Stimulated activated CD4-positive, alpha-beta T cell treated with anti-CD3 and anti-CD28 coated beads, Interleukin-15, amount 100 ng/mL, for 48 hours (primary cell): ENCODE data around the gene CTDSPL.

ENCODE experiments used
- DNase-seq, 2 donors: peaks; one replicate each; pipeline ENCODE4 v3.0.0-alpha.2; 2020; ENCODE audit warnings: low read depth in 2 of 2

The CTDSPL gene

DNA sequence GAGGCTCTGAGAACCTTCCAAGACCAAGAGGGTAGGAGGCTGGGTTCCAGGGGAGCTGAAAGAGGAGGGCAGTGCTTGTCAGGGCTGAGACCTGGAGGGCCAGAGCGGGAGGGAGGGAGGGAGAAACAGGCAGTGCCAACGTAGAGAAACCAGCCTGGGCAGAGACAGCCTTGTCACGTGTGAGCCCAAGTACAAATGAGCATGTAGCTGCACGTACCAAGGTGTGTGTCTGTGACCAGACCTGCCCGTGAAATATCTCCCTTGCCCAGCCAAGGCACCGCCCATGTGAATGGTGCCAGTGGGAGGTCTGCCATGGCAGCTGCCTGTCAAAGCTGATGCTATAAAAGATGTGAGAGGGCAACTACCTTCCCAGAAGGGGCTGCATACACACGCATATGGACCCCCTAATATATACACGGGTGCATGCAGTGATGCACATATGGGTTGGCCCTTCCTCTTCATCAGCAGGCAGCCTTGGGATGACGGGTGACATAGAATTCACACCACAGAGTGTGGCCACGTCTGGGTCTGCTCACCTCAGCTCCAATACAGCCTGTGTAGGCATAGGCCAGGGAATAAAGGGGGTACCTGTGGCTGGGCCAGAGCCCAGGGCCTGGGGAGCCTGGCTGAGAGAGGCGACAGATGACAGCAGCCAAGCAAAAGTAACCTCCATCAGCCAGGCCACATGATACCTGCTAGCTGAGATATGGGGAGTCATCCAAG is 7.8 kb upstream of the CTDSPL start:
- no peak for DNase-seq

DNA sequence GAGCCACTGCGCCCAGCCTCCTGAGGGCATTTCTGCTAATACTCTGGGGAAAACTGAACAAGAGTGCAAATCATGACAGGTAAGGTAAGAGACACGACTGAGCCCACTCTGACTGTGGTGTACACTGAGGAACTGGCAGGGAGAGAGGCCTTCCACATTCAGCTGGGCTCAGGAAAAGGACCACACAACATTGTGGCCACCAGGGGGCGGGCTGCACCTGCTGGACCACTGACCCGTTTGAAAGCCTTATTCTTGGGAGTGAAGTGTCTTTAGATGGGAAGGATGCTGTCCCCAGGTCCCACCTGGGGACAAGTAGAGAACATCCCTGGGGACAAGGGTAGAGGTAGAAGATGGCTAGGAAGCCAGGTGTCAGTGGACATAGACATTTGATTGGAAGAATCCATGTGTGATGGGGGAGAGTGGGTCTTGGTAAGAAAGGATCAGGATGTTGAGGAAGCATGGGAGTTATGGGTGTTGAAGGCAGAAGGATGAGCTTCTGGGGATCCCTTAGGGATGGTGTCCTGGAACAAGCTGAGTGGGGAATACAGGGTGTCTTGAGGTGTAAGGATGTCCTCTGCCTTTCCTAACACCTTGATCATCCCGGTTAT is 6.2 kb upstream of the CTDSPL start:
- peak; percentile 51 to 56 for DNase-seq

- DNase-seq: no peak
Observed at GRCh38 chr3:37856381-37856780, 5.3 kb upstream of the CTDSPL start.

- DNase-seq: no peak
Observed at GRCh38 chr3:37858742-37859141, 2.9 kb upstream of the CTDSPL start.

DNA sequence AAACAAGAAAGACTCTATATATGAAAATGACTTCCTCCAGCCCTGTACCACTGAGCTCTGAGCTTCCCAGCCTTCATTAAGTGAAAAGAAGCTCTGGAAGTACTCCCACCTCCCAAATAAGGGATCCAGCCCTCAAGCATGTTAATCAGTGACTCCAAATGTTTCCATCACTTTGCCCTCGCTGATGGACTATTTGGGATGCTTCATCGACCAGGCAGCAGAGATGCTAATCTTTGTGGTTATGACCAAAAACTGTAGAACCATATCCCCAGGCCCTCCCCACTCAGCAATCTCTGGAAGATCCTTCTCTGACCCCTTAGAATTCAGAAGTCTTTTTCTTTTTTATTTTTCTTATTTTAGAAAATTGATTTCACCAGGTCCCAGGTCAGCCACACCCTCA is 2.3 kb upstream of the CTDSPL start:
- DNase-seq: no peak

- no peak for DNase-seq
Observed at GRCh38 chr3:37859908-37860199, 1.8 kb upstream of the CTDSPL start.

GRCh38 chr3:37862219-37862902 is 681 bp downstream of the CTDSPL start:
- peak in 1 of 2 donors; percentile 45 for DNase-seq

- no peak for DNase-seq
Observed at GRCh38 chr3:37862903-37863815, 1.5 kb downstream of the CTDSPL start.

GRCh38 chr3:37863949-37864822 is 2.5 kb downstream of the CTDSPL start:
- DNase-seq: no peak

DNA sequence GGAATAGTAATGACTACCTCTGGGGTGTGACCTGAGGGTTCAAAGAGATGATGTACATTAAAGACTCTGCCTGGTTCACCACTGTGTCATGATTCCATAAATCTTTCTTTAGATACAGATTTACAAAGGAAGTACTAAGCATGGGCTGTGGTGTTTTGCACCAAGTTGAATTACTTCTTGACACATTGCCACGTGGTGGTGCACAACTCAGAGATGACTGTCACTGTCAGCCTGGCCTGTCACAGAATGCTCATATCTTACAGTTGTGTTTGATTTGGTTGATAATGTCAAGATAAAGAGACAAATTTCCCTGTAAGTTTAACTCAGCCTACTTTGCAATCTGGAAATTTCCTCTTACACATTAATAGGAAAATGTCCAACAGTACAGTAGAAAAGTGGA is 3.2 kb downstream of the CTDSPL start:
- no peak for DNase-seq

GRCh38 chr3:37867144-37867543 is 5.5 kb downstream of the CTDSPL start:
- no peak for DNase-seq

- DNase-seq: no peak
Observed at GRCh38 chr3:37871858-37872257, 10.2 kb downstream of the CTDSPL start.

- DNase-seq: no peak
Observed at GRCh38 chr3:37872413-37873160, 10.9 kb downstream of the CTDSPL start.

DNA sequence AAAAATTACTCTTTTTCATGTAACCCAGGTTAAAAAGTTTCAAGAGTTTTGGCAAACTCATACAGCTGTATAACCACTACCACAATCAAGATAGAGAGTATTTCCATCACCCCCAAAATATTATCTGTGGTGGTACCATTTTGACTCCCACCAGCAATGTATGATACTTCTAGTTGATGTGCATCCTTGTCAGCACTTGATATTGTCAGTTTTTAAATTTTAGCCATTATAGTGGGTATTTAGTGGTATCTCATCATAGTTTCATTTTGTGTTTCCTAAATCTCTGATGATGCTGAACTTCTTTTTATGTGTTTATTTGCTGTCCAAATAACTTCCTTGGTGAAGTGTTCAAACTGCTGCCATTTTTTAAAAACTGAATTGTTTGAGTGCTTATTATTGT is 14.6 kb downstream of the CTDSPL start:
- no peak for DNase-seq

DNA sequence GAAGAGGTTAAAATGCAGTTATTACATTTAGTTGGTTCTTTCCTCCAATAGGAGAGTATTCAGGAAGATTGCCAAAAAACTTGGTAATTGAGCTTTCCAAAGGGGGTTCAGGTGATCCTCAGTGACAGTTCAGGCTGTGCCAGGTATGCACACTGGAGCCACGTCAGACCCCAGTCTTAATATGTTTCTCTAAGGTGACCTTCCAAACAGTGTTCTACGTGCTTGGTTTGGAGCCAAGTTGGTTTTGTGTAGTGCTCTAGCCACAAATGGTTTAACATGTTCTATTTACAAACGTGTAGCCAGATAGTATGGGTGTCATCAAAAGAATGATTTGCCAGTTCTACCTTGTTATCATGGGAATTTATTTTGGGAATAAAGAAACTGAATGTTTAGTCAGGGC is 21.0 kb downstream of the CTDSPL start:
- DNase-seq: no peak

GRCh38 chr3:37885814-37886213 is 24.1 kb downstream of the CTDSPL start:
- DNase-seq: no peak

DNA sequence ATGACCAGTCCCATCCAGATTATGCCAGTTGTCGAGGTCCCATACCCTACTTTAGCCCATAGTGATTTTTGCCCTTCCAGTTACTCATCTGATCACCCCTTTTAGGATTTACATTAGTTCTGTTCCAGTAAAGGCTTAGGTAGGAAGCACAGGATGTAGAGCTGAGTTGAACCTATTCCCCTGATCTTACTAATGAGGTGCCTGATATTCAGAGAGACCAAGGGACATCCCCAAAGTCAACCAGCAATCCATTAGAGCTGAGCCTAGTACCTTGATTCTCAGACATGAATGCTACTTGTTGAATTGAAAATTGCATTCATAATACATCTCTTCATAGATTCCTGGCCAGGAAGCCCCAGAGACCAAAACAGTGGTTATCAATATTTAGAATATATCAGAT is 24.7 kb downstream of the CTDSPL start:
- no peak for DNase-seq

- no peak for DNase-seq
Observed at GRCh38 chr3:37887062-37887461, 25.4 kb downstream of the CTDSPL start.

DNA sequence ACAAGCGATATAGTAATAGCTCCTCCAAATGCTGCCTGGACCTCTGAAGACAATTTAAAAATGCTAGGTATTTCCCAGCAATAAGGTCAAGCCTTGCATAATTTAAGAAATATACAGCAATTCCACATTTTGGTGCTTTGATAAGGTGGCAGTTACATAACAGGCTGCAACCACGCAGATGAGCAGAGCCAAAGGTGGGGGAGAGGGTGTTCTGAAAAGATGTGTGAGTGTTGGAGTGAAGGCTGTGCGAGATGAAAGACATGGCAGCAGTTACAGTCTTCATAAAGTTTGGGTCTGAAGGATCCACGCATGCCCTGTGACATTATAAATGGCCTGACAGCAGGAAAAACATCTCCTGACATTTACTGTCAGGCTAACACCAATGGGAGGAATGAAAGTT is 26.1 kb downstream of the CTDSPL start:
- DNase-seq: no peak

GRCh38 chr3:37888421-37888820 is 26.7 kb downstream of the CTDSPL start:
- DNase-seq: no peak

GRCh38 chr3:37890522-37890921 is 28.8 kb downstream of the CTDSPL start:
- no peak for DNase-seq
